Measurements from ENCODE around the gene PIK3R1.

The PIK3R1 gene

DNA sequence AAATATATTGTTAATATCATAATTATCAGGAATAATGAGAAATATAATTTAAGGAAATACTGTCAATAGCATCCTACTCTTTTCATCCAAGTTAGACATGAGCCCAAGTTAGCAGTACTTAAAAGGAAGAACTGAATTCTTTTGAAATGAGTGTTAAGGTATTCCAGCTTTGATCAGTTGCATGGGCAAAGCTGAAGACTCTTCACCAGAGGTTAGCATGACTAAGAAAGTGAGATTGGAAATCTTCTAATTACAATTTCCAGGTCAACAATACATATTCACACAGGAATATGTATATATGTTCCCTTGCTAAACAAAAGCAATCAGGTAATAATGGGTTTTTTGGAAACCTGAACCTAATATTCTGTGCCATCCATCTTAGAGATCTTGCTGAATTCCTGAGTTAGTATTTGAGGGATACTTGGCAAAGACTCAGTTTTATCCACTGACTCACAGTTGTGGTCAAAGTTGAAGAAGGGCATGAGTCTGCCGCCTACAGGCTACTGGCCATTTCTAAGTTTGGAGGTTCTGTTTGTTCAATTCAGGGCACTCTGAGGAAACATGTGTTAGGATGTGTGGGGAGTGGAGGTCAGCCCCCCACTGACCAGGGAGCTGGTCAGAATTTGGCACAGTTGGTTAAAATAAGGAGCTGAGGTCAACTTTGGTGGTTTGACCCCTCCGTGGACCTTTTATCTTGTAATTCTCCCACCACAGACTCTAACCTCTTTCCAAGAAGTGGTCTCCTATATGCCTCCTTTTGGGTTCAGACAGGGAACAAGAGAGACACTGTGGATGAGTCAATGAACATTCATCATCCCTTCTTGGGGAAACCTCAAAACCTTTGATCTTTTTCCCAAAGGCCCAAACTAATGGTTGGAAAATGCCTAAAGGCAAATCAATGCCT is 118.3 kb downstream of the PIK3R1 start:
- TF ChIP-seq, protein P1, sequence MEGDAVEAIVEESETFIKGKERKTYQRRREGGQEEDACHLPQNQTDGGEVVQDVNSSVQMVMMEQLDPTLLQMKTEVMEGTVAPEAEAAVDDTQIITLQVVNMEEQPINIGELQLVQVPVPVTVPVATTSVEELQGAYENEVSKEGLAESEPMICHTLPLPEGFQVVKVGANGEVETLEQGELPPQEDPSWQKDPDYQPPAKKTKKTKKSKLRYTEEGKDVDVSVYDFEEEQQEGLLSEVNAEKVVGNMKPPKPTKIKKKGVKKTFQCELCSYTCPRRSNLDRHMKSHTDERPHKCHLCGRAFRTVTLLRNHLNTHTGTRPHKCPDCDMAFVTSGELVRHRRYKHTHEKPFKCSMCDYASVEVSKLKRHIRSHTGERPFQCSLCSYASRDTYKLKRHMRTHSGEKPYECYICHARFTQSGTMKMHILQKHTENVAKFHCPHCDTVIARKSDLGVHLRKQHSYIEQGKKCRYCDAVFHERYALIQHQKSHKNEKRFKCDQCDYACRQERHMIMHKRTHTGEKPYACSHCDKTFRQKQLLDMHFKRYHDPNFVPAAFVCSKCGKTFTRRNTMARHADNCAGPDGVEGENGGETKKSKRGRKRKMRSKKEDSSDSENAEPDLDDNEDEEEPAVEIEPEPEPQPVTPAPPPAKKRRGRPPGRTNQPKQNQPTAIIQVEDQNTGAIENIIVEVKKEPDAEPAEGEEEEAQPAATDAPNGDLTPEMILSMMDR (IDR thresholded peaks at IDR 0.05; ENCODE audit: control insufficient read depth, extremely low read depth, insufficient read depth), result no peak
- DNase-seq (ENCODE audit: low read depth), result no peak
- no peak overlapping the region for H3K4me3 ChIP-seq (ENCODE audit: low read depth, low read length)

DNA sequence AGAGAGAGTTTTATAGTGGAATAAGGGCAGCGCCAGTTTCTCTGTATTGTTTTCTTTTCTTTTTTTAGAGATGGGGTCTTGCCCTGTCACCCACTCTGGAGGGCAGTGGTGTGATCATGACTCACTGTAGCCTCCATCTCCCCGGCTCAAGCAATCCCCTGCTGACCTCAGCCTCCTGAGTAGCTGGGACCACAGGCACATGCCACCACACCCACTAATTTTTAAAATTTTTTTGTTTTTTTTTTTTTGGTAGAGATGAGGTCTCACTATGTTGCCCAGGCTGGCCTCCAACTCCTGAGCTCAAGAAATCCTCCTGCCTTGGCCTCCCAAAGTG is 119.0 kb downstream of the PIK3R1 start:
- H3K4me3 ChIP-seq (ENCODE audit: low read depth, low read length), result no peak overlapping the region
- TF ChIP-seq, protein P1 (IDR thresholded peaks at IDR 0.05; ENCODE audit: control insufficient read depth, extremely low read depth, insufficient read depth), result no peak
- no peak for DNase-seq (ENCODE audit: low read depth)

DNA sequence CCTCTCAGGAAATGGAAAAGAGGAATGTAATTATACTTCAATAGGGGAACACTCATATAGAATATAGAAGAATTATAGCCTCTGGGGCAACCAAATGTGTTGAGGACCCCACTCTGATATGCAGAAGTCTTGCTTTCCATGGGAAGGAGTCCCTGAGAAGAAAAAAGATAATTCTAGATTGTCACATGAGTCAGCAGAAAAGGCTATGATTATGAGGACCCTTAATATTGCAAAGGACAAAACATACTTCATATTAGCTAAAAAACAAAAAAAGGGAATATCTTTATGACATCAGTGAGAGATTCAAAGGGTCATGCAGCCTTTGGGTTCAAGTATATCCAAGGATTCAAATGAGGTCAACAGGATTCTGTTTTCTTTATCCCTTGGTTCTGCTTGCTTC is 119.5 kb downstream of the PIK3R1 start:
- TF ChIP-seq, protein P1 (IDR thresholded peaks at IDR 0.05; ENCODE audit: control insufficient read depth, extremely low read depth, insufficient read depth), result no peak
- no peak overlapping the region for H3K4me3 ChIP-seq (ENCODE audit: low read depth, low read length)
- no peak for DNase-seq (ENCODE audit: low read depth)

- DNase-seq (ENCODE audit: low read depth), result no peak
- no peak overlapping the region for H3K4me3 ChIP-seq (ENCODE audit: low read depth, low read length)
- TF ChIP-seq, protein P1 (IDR thresholded peaks at IDR 0.05; ENCODE audit: control insufficient read depth, extremely low read depth, insufficient read depth), result no peak
Observed at GRCh38 chr5:68336200-68336599, 120.6 kb downstream of the PIK3R1 start.

DNA sequence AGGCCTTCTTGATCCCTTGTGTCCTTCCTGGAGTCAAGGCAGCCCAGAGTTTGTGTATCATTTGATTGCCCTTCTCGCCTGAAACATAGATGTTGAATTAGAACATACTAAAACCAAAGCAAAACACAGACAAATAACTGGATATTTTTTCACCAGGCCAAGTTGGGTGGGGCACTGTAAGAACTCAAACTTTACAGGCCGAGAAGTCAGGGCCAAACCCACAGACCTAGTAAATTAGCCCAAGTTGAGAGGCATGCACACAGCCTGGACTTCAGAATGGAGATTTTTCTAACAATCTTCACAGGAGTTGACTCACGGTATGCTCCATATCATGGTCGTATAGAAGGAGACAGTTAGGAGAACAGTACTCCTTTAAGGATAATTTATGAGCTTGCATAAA is 121.7 kb downstream of the PIK3R1 start:
- H3K4me3 ChIP-seq (ENCODE audit: low read depth, low read length), result no peak overlapping the region
- DNase-seq (ENCODE audit: low read depth), result no peak
- TF ChIP-seq, protein P1 (IDR thresholded peaks at IDR 0.05; ENCODE audit: control insufficient read depth, extremely low read depth, insufficient read depth), result no peak

GRCh38 chr5:68339921-68340321 is 124.4 kb downstream of the PIK3R1 start:
- DNase-seq (ENCODE audit: low read depth), result no peak
- H3K4me3 ChIP-seq (ENCODE audit: low read depth, low read length), result no peak overlapping the region
- TF ChIP-seq, protein P1 (IDR thresholded peaks at IDR 0.05; ENCODE audit: control insufficient read depth, extremely low read depth, insufficient read depth), result no peak

DNA sequence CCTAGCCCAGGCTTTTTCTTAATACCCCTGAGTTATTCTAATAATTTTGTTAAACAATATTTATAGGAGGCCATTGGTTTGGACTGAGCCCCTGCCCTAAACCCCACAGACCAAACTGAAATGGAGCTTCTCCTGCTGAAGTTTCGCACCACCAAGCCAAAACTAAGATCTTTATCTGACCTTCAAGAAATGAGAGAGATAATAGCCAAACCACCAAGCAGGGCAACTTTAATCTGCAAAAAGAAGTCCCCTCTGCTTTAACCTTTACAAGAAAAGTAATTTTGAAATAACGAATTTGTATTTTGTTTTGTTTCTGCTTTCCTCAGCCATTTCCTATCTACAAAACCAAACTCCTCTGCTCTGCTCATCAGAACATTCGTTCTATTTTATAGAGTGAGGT is 125.5 kb downstream of the PIK3R1 start:
- TF ChIP-seq, protein P1 (IDR thresholded peaks at IDR 0.05; ENCODE audit: control insufficient read depth, extremely low read depth, insufficient read depth), result no peak
- DNase-seq (ENCODE audit: low read depth), result no peak
- no peak overlapping the region for H3K4me3 ChIP-seq (ENCODE audit: low read depth, low read length)
